ENCODE measurements around the gene ARHGAP32. TPM values are rescaled to one million over a fixed set of nuclear protein-coding genes. Genes with fewer than 3 reads are reported as not detected.

The ARHGAP32 gene
- total RNA-seq = 6.6 and 9.0 TPM in 2 replicates

DNA sequence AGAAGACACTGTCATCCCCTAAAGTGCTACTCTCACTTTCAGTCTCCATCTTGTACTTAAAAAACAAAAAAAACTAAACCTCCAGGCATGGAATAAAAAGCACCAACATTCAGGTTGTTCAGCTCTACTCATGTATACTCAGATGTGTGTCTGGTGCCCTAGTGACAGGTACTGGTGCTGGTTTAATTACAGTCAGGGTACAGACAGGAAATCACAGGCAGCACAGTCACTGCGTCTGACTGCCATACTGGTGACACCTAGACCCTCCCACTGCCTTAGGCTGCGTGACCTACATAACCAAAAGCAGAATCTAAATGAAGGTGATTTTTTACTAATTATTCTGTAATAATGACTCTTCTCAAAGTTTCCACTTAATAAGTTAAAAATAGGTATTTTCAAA lies at the start of gene ARHGAP32:
Gene ARHGAP32, minus strand, starts transcription at position 176 of the 400 bp plus-strand sequence. Its CDS starts 127 bp downstream, at position 49.
- DNase-seq = no peak

DNA sequence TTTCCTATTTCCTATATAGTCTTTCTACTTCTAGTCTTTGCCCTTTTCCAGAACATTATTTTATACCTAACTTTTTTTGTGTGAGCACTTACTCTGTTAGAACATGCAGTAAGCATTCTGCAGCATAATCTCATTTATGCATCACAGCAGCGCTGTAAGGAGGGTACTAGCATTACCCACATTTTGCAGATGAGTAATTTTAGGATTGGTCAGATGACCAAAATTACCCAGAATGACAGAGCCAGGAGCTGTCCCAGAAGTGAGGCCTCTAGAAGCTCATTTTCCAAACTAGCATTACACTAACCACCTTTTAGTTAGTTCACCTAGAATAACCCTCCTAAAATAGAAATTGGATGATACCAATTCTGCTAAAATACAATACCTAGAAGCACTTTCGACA lies 47.1 kb upstream of the ARHGAP32 start:
- DNase-seq = no peak

DNA sequence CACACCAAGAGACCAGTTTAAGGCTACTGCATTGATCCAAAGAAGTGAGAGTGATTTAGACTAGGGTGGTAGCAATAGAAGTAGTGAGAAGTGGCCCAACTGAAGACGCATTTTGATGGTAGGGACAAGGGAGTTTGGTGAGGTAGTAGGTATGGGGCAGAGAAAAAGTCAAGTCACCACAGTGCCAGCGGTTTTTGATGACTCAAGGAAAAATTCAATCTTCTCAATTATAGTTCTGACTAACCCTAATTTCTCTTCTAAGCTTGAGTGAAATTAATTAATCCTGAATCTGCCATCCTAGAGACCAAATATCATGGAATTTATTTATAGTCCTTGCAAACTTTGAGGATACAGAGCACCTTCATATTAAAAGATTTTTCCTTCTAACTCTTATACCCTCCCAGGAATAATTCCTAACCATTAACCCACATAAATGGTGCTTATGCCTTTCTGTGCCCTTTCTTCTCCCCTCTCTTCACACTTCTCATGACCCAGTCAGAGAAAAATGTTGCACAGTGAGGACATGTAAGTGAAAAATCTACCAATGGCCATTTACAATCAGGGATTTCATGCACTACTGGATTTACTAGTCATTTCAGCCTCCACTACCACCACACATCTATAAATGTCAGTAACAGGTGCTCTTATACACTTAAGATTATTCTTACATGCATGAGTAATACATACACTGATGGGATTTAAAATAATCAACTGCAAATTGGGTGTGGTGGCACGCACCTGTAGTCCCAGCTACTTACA lies 45.9 kb upstream of the ARHGAP32 start:
- DNase-seq = no peak

DNA sequence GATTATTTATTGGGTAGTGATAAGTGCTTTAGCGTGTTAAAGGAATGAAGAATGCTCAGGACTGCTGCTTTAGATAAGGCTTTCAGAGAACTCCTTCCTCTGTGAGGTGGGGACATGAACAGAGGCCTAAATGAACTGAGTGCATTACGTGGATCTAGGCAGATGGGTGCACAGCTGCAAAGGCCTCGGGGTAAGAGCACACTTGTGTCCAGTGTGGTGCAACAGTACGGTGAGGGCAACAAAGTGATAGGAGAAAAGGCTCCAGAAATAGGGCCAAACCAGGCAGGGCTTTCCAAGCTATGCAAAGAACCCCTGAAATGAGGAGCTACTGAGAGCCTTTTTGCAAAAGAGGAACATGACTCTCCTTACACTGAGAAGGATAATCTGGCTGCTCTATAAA lies 45.3 kb upstream of the ARHGAP32 start:
- DNase-seq = no peak

DNA sequence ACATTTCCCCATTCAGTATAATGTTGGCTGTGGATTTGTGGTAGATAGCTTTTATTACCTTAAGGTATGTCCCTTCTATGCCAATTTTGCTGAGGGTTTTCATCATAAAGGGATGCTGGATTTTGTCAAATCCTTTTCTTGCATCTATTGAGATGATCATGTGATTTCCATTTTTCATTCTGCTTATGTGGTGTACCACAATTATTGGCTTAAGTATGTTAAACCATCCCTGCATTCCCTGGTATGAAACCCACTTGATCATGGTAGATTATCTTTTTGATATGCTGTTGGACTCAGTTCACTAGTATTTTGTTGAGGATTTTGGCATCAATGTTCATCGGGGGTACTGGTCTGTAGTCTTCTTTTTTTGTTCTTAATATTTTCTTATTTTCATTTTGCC lies 44.7 kb upstream of the ARHGAP32 start:
- no peak for DNase-seq

DNA sequence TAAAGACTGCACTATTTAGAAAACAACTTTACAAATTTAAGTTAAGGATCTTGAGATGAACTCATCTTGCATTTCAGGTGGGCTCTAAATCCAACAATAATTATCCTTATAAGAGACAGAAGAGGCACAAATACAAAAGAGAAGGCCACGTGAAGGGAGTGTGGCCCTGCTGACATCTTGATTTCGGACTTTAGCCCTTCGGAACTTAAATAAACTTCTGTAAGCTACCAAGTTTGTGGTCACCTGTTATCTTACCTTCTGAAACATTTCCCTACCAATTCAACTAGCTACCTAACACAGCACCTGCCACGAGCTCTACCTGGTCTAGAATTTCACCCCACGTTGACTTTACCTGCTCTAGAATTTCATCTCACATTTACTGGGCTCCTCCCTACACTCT lies 42.9 kb upstream of the ARHGAP32 start:
- DNase-seq = no peak

DNA sequence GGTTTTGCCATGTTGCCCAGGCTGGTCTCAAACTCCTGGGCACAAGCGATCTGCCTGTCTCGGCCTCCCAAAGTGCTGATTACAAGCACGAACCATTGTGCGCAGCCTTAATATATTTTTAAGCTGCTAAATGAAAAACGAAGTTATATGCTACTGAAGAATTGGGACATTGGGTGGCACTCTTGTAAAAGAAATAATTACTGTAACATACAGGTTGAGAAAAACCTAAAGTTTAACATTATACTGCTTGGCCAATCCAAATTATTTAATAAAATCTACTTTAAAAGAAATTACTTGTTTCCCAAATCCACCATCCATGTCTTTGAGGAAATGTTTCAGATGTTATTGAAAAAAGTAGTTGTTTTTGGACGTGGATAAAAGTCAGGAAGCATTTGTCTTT lies 37.9 kb upstream of the ARHGAP32 start:
- peak; percentile 5 for DNase-seq

DNA sequence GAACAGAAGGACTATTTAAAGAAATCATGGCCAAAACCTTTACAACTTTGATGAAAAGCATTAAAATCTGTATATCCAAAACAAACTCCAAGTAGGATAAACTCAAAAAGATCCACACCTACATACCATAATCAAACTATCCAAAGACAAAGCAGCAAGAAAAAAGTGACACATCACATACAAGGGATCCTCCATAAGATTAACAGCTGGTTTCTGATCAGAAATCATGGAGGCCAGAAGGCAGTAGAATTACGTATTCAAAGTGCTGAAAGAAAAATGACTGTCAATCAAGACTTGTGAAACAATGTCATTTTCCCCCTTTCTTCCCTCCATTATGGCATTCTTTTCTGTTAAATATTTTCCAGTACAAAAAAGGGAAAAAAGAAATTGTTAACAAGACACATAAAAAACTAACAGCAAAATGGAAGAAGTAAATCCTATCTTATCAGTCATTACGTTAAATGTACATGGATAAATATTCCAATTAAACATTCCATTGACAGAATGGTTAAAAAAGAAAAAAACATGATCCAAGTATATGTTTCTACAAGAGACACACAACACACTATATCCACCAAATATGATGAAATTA lies 34.2 kb upstream of the ARHGAP32 start:
- DNase-seq = no peak

DNA sequence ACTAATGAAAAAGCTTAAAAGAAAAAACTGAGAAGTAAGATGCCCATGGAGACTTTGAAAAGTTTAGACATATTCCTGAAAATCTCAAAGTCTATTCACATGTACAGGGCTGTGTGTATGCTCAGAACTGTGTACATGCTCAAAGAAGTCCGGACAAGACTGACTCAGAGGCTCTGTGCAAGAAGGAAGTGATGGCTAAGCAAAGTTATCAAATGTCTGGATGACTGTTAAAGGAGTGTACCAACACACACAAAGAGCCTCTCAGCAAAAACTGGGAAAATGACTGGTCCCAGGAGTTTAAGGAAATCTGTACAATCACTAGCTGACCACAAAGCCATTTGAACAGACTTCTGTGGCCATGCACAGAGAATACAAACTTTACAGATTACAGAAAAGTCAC lies 33.1 kb upstream of the ARHGAP32 start:
- peak; percentile 26 for DNase-seq

DNA sequence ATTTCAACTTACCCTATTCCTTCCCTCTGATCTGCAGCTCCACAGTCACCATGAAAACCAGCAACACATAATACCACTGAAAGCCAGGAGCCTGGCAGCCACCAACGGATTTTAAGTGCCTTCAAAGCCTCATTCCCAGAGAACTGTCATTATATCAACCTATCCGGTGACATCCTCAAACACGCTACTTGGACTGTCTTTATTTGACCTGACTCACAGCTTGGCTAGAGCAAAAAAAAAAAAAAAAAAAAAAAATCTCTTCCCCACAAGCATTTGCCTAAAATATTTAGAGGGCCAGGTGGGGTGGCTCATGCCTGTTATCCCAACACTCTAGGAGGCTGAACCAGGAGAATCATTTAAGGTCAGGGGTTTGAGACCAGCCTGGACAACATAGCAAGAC lies 32.4 kb upstream of the ARHGAP32 start:
- DNase-seq = no peak

DNA sequence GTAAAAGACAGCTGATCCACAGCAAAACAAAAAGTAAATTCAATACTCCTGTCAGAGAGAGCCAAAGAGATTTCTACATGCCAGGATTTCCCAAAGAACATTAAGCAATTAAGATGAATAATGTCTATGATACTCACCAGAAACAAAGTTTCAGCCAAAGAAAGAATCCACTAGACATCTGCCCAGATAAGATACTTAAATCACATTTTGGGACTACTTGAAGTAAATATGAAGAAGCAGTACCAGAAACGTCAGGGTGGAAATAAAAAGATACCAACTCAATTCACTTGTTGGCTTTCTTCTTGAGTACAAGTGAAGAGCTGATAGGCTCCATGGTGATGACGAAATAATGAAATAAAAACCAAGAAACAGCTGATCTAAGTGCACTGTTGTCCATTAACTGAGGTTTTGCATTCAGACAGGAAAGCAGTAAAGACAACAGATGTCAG lies 31.6 kb upstream of the ARHGAP32 start:
- no peak for DNase-seq

DNA sequence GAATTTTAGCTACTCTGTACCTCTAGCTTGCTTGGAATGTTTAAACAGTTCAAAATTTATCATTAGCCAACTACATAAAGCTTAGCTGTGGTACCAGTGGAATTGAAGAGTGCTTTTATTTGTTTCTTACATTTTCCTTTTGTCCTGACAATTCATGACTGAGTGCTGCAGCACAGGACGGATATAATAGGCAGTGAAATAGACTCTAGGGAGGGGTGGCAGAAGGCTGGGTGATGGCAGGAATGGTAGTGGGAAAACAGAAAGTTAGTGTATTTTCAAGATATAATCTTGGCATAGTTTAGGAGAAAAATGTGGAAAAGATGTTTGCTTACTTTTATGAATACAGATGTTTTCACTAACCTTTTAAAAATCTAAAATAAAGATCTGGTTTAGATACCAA lies 31.1 kb upstream of the ARHGAP32 start:
- DNase-seq = no peak

DNA sequence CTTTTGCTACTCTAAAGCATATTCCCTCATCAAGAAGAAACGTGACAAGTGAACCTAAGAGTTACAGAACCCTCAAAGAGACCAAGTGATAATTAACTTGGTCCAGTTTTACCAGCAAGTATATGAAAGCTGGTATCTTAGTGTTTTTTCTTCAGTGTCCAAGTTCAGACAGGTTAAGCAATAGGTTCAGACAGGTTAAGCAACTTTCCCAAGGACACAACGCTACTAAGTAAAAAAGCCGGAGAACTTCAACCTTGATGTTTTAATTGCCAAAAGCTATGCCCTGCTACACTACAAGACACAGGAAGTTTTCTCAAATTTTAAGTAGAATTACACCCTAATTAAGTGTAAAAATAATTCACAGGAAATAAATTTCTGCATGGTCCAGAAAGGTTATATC lies 30.0 kb upstream of the ARHGAP32 start:
- no peak for DNase-seq

DNA sequence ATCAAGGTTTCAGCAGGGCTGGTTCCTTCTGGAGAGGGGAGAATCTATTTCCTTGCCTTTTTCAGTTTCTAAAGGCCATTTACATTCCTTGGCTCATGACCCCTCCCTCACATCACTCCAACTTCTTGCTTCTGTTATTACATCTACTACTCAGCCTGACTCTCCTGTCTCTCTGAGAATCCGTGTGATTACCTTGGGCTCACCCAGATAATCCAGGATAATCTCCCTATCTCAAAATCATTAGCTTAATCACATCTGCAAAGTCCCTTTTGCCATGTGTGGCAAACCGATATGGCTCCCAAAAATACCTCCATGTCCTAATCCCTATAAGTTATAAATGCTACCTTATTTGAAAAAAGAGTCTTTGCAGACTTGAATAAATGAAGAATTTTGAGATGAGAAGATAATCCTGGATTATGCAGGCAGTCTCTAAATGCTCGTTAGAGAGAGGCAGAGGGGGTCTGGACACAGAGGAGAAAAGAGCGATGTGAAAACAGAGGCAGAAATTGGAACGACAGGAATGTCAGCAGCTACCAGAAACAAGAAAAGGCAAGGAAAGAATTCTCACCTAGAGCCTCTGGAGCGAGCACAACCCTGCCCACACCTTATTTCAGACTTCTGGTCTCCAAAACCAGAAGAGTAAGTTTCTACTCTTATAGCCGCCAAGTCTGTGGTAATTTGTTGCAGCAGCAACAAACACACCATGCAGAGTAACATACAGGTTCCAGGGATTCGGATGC lies 23.6 kb upstream of the ARHGAP32 start:
- DNase-seq = no peak

DNA sequence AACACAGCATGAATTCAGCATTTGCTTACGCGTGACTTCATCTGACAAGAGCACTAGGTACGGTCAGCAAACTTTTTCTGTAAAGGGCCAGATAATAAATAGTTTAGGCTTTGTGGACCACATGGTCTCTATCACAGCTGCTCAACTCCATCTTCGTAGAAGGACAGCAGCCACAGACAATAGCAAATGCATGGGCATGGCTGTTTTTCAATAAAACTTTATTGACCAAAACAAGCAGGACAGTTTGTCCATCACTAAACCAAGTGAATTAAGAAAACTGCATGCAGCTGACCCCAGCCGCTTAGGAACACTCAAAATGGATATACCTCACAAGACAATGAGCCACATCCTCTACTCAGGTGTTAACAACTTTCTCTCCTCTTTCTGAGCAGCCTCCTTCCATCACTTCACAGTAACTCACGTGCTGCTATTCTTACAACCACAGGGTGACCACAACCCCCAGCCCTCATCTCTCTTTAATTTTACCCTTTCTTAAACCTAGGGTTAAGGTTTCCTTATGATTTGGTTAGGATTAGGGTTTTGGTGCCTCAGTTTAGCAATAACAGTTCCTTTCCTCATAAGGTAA lies 22.7 kb upstream of the ARHGAP32 start:
- no peak for DNase-seq

DNA sequence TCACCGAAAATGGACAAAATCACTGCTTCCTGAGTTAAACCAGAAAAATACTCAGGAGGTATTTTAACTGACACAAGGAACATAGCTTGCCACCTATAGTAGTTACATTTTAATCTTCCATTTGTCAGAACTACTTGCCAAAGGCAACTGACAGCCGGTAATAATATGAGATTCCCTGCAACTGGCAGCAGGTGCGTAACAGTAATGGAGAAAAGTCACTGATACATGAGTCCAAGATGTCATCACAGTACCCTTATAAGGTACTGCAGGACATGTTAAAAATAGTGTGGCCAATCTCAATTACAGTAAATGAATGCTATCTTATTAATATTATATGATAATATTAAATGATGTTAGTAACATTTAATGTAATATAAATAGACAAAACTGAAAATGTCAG lies 21.1 kb upstream of the ARHGAP32 start:
- no peak for DNase-seq

DNA sequence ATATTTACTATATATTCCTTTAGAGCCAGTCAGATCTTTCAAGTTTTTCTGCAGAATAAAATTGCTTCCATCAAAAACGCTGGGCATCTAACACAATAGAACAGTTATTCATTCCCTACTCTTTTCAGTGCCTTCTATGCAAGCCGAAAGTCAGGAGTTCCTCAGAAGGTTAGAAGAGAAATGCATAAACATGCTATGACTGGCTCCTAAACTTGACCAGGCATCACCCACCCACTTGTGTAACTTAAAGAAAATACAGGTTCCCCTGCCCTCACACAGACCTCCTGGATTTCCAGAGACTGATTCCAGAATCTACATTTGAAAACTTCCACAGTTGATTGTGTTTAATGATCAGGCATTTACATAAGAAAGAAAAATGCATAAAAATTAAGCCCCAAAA lies 19.3 kb upstream of the ARHGAP32 start:
- no peak for DNase-seq

DNA sequence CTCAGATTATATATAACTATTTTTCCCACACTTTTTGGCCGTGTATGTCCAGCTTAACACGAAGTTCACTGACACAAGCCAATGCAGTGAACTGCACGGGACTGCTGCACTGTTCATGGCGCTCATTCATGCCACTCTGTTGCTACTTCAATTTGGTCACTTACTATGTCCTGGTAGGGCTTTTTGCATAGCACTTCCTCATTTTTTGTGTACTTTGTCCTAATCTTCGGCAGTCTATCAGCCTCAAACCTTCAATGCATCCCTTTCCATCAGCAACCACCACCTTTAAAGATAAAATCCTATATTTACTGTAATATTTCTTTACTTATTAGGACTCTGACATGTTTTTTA lies 18.7 kb upstream of the ARHGAP32 start:
- DNase-seq = no peak

DNA sequence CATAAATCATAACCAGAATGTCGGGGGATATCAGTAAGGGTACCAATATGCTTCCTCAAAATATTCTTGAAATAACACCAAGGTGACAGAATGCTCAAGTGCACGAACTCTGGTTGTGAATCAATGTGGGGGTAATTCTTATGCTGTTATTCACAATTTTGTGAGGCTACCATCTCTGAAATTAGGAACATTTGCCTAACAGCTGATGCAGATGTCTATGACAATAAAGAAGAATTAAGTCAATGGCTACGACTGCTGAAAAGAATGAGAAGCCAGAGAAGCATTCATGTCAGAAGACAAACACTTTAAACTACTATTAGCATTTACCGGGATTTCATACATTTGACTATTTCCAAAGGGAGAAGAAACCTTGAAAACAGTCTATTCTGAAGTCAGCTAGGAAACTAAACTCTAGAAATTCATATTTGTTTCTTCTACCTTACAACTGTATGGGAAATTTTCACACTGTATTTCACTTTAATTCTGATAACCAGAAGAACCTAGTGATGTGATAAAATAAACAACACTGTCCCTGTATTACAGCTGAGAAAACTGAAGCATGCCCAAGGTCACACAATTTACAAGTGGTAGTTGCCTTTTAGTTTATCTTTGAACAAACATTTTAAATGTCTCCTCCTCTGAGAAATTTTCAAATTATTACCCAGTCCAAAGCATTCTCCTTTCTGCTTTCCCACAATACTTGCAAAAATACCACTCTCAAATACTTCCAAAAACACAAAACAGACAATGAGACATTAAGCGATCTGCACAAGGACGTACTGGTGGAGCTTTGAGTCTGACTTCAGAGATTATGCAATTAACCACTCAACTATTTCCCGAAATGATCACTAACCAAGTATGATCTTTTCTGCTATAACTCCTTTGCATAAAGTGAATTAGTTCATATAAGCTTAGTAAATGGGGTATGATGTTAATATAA lies 18.0 kb upstream of the ARHGAP32 start:
- DNase-seq = no peak

DNA sequence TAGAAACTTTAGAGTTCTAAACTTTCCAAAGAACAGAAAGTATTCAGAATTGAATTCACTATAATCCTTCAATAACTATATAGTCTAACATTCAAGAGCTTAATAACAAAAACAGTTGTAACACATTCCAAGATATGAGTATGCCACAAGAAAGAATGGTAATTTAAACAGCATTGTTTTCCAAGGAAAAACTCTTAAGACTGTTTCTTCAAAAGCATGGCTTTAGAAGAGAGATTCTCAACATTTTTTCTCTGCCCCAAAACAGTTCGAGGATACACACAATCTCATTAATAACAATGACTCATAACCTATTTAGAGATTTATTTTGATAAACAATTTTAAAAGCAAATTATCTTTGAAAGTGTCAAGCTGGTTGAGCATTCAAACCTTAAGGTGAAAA lies 16.7 kb upstream of the ARHGAP32 start:
- DNase-seq = no peak

DNA sequence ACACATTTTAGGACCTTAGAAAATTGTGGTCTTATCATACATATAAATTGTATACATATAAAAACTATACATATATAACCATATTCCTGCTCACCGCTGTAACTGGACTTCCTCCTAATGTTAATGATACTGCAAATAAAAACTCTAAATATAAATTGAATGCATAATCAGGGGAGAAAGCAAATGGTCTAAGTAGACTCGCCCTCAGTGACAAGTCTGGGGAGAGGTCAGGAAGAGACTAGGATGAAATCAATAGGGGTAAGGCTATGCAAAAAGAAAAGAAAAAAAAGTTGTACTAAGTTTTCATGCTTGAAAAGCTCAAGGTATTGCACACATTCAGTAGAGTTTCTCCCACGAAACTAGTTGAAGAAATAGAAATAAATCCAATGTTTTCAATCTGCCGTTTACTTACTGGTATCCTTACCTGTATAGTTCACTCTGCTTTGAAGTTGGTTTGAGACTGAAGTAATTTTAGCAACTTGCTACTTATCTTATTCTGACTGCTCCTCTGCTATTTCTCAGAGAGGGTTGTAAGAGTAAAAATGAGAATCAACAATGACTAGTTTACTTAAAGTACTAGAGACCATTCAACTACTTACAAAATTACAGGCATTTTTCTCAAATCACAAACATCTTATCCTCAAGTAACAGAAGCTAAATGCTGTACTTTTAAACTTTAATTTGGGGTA lies 12.2 kb upstream of the ARHGAP32 start:
- DNase-seq = no peak

DNA sequence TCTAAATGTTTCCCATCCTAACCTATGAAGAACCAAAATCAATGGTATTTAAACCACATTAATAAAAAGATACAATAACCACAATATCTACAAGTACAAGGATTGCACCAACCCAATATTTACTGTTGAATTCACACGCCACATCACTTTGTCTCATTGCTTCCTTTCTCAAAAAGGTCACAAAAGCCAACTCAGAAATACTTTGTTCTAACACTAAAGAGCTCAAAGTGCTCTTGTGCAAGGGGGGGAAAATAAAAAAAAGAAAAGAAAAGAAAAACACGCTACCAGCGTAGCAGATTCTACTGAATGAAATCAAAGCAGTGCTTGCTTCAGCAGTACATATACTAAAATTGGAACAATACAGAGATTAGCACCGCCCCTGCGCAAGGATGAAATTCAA lies 10.5 kb upstream of the ARHGAP32 start:
- DNase-seq = no peak

Measured in dermis blood vessel endothelial cell (primary cell).